ENCODE data around the gene CCDC137. TPM values are rescaled to one million over a fixed set of nuclear protein-coding genes. Genes with fewer than 3 reads are reported as not detected.

CCDC137 gene
- total and polyA plus RNA-seq, 2 of the 13 experiments (the other 11 are each of a cell fraction or from before 2014, with no cell fraction given): 14.6 to 39.1 TPM

- TF ChIP-seq ZNF710 (CRISPR knock-in tag; IDR thresholded peaks at IDR 0.05; ENCODE audit: borderline replicate concordance): no peak
- TF ChIP-seq ZNF530 (CRISPR knock-in tag; IDR thresholded peaks at IDR 0.05; ENCODE audit: low read depth): no peak
- TF ChIP-seq MIER2 (CRISPR knock-in tag; IDR thresholded peaks at IDR 0.05): no peak
- no peak for TF ChIP-seq MTF2 (CRISPR knock-in tag; IDR thresholded peaks at IDR 0.05; ENCODE audit: borderline replicate concordance)
- TF ChIP-seq PRDM4 (CRISPR knock-in tag; IDR thresholded peaks at IDR 0.05; ENCODE audit: borderline replicate concordance): no peak
- no peak for TF ChIP-seq SALL1 (CRISPR knock-in tag; IDR thresholded peaks at IDR 0.05)
- TF ChIP-seq ZSCAN30 (CRISPR knock-in tag; IDR thresholded peaks at IDR 0.05): no peak
- TF ChIP-seq ZNF234 (CRISPR knock-in tag; conservative IDR thresholded peaks at IDR 0.05): no peak
- 0 out of 2 replicates have a peak, but pooled peaks have one; percentile 25 for TF ChIP-seq ZNF543 (CRISPR knock-in tag; IDR thresholded peaks at IDR 0.05)
- no peak for TF ChIP-seq ZNF235 (CRISPR knock-in tag; IDR thresholded peaks at IDR 0.05; ENCODE audit: borderline replicate concordance)
- no peak for TF ChIP-seq THAP8 (CRISPR knock-in tag; IDR thresholded peaks at IDR 0.05; ENCODE audit: borderline replicate concordance)
- TF ChIP-seq BCL3 (CRISPR knock-in tag; IDR thresholded peaks at IDR 0.05): peak; percentile 12; the same call in 1 of the 2 replicates
- TF ChIP-seq SAFB2 (CRISPR knock-in tag; IDR thresholded peaks at IDR 0.05; ENCODE audit: borderline replicate concordance, low read depth): no peak
- no peak for TF ChIP-seq RFX5 (IDR thresholded peaks at IDR 0.05; ENCODE audit: low read depth, low read length)
- TF ChIP-seq HBP1 (CRISPR knock-in tag; IDR thresholded peaks at IDR 0.05; ENCODE audit: low read depth): no peak
- TF ChIP-seq TFAP4 (IDR thresholded peaks at IDR 0.05; ENCODE audit: borderline replicate concordance, low read depth): no peak
- TF ChIP-seq ZSCAN12 (CRISPR knock-in tag; IDR thresholded peaks at IDR 0.05): no peak
- TF ChIP-seq ZNF496 (CRISPR knock-in tag; IDR thresholded peaks at IDR 0.05; ENCODE audit: insufficient replicate concordance): no peak
- no peak; the same call in 1 of the 2 replicates for TF ChIP-seq ZBTB2 (CRISPR knock-in tag; IDR thresholded peaks at IDR 0.05; ENCODE audit: low read depth)
These were observed 17.9 kb downstream of the CCDC137 start (continued) for GRCh38 chr17:81684442-81684911.
